Spleen (tissue), 11 donors: Measurements from ENCODE around the gene CAMKV. TPM values are rescaled to one million over a fixed set of nuclear protein-coding genes. Genes with fewer than 3 reads are reported as not detected.

Experiments
- DNase-seq: peaks from one replicate; pipeline ENCODE4 v3.0.0-alpha.2; 2020
- H3K27ac ChIP-seq, 8 donors: fragments of 200-600 bp; sonication (generic) in 7 of 8; 1 replicate in 4 of 8; 2 replicates in 4 of 8; pipeline versions ENCODE4 v1.5.0 to v1.8.0; 2016 to 2021; ENCODE audit warnings: inconsistent platforms in 4 of 8, mild to moderate bottlenecking in 4 of 8, moderate library complexity in 1 of 8
- H3K27me3 ChIP-seq, 7 donors: fragments of 200-600 bp; sonication (generic) in 6 of 7; replicated peaks in 1 of 7; 1 replicate in 4 of 7; 2 replicates in 3 of 7; pipeline versions ENCODE4 v1.5.0 to v1.8.0; 2016 to 2021; ENCODE audit warnings: inconsistent platforms in 3 of 7, mild to moderate bottlenecking in 1 of 7
- H3K36me3 ChIP-seq, 6 donors: fragments of 200-600 bp; sonication (generic) in 5 of 6; 1 replicate in 4 of 6; 2 replicates in 2 of 6; pipeline versions ENCODE4 v1.5.0 to v1.8.0; 2016 to 2021; ENCODE audit warnings: inconsistent platforms in 2 of 6
- H3K4me1 ChIP-seq, 6 donors: fragments of 200-600 bp; sonication (generic) in 5 of 6; 1 replicate in 3 of 6; 2 replicates in 3 of 6; pipeline versions ENCODE4 v1.5.0 to v1.8.0; 2016 to 2021; ENCODE audit warnings: inconsistent platforms in 3 of 6
- H3K4me3 ChIP-seq, 8 donors: fragments of 200-600 bp; sonication (generic) in 7 of 8; 1 replicate in 4 of 8; 2 replicates in 4 of 8; pipeline versions ENCODE4 v1.5.0 to v1.8.0; 2016 to 2021; ENCODE audit warnings: inconsistent platforms in 4 of 8, mild to moderate bottlenecking in 4 of 8, moderate library complexity in 2 of 8
- H3K9me3 ChIP-seq, 8 donors: fragments of 200-600 bp; sonication (generic) in 7 of 8; 1 replicate in 4 of 8; 2 replicates in 4 of 8; pipeline versions ENCODE4 v1.5.0 to v1.8.0; 2016 to 2021; ENCODE audit warnings: inconsistent platforms in 4 of 8
- POLR2A ChIP-seq, 3 donors: fragments of 450-650 bp; IDR thresholded peaks; one replicate each; pipeline ENCODE4 v1.5.1; 2017; ENCODE audit warnings: antibody characterized with exemption in 3 of 3, mild to moderate bottlenecking in 1 of 3
- POLR2AphosphoS5 ChIP-seq, 3 donors: sonication (generic); formaldehyde crosslinking; IDR thresholded peaks; one replicate each; pipeline ENCODE4 v1.5.1; 2017; ENCODE audit warnings: antibody characterized with exemption in 3 of 3
- WGBS, 5 donors: extraction: QIAGEN DNeasy Blood & Tissue Kit in 3 of 5; methylation state at CpG; one replicate each; pipeline versions ENCODE4 v1.1.5 to v1.1.7; 2013 to 2018; 5-methylcytosine and 5-hydroxymethylcytosine counted together
- intact Hi-C: fragments of 100-400 bp; cut with DNase I; formaldehyde crosslinking; loops from one replicate; pipeline ENCODE4 v1.15.0; 2023; ENCODE audit warnings: low total_unique reads
- polyA plus RNA-seq, 3 donors: library from polyadenylated mRNA; stranded (reverse); fragments of 200-250 nt; gene quantifications; one replicate each; pipeline ENCODE4 v1.2.1, GENCODE V29; 2013
- total RNA-seq, 7 donors: library from RNA; depleted of rRNA in 3 of 7; stranded (reverse); fragments of >200 nt in 3 of 7; fragmentation: NEBNext Ultra II Directional in 4 of 7; extraction: Animal tissue kit (Norgen Biotek cat#: 25700) in 4 of 7; gene quantifications; one replicate each; pipeline versions ENCODE4 v1.1.0 to v1.2.1, GENCODE V29; 2016 to 2021
- TF ChIP-seq, protein P1 (sequence below), 11 experiments: fragments of 200-600 bp in 7 of 11; fragments of 450-650 bp in 4 of 11; sonication (generic) in 4 of 11; IDR thresholded peaks in 8 of 11; conservative IDR thresholded peaks in 3 of 11; 1 replicate in 7 of 11; 2 replicates in 4 of 11; pipeline versions ENCODE4 v1.4.0 to v1.8.0; 2016 to 2021; ENCODE audit warnings: antibody characterized with exemption in 11 of 11, inconsistent platforms in 4 of 11, mild to moderate bottlenecking in 1 of 11
- donor health status: healthy with polysubstance abuse.
- donor health status: DM: no; HTN: no; CAD: no; lungs with moderate emphysema.
- donor health status: DM: no; HTN: no; CAD: no.
- donor health status: Bipolar disorder and iron deficiency.
- donor health status: healthy.
- donor health status: DM: no; HTN: no; CAD: no.
- donor health status: DM: yes; HTN: yes; CAD: no.

CAMKV gene
- total and polyA plus RNA-seq, 10 donors = not detected

DNA sequence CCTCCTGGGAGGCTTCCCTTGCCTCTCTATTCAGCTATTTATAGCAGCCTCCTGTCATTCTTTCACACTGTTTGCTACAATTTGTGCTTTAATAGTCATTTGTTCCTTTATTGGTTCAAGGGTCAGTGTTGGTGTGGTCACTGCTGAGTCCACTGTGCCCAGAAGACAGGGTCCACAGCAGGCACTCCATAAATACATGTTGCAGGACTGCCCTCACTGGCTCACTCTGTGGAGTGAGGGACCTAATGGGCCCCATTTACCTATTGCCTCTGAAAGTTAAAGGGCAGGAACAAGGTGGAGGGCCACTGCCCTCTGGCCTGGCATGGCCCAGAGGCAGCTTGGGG lies 17.2 kb upstream of the CAMKV start:
- DNase-seq = no peak
- Histone ChIP-seq H3K9me3 (no peaks in the 10 kb centered on the region), H3K4me3 (no peak overlapping the region), H3K36me3 (no peaks in the 10 kb centered on the region), H3K4me1 (no peaks in the 10 kb centered on the region), H3K27me3 (no peaks in the 10 kb centered on the region), H3K27ac (no peak overlapping the region)
- intact Hi-C loops = no loop called here
- TF ChIP-seq, protein P1, sequence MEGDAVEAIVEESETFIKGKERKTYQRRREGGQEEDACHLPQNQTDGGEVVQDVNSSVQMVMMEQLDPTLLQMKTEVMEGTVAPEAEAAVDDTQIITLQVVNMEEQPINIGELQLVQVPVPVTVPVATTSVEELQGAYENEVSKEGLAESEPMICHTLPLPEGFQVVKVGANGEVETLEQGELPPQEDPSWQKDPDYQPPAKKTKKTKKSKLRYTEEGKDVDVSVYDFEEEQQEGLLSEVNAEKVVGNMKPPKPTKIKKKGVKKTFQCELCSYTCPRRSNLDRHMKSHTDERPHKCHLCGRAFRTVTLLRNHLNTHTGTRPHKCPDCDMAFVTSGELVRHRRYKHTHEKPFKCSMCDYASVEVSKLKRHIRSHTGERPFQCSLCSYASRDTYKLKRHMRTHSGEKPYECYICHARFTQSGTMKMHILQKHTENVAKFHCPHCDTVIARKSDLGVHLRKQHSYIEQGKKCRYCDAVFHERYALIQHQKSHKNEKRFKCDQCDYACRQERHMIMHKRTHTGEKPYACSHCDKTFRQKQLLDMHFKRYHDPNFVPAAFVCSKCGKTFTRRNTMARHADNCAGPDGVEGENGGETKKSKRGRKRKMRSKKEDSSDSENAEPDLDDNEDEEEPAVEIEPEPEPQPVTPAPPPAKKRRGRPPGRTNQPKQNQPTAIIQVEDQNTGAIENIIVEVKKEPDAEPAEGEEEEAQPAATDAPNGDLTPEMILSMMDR (IDR thresholded peaks at IDR 0.05 in 8 of 11, conservative IDR thresholded peaks at IDR 0.05 in 3 of 11) = no peak
- TF ChIP-seq POLR2AphosphoS5 (IDR thresholded peaks at IDR 0.05) = no peak
- TF ChIP-seq POLR2A (IDR thresholded peaks at IDR 0.05) = no peak

DNA sequence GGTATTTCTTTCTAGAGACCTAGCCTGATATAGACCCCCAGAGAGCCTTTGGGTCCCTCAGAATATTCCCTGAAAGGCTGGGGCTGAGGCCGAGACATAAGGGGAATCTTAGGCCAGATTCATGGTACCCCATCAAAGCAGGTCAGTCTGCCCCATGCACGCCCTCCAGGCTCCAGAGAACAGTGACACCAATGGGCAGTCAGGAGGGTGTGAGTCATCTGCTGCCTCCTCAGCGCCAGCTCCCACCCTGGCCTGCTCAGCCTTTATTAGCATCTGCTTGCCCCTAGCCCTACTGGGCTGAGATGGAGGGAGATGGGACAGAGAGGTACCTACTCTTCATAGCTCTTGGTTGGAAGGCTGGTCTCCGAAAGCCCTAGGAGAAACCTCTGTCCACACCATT lies 14.3 kb upstream of the CAMKV start:
- intact Hi-C loops = no loop called here
- no peak for DNase-seq

DNA sequence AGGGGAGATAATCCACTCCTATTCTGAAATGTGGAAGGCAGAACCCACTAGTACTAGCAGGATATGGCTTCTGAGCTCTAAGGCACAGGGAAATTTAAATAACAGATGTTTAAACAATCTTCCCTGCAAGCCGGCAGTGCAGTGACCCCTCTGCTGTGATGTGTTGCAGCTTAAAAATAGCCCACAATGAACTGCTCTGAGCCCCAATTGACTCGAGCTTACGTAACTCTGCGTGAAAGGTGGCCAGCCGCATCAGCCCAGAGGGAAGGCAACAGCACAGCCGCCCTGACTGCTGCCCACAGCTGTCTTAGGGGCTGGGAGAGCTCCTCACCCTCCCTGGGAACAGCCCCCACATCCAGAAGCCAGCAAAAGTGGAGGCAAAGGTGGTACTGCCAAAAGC lies 12.5 kb upstream of the CAMKV start:
- intact Hi-C loops = no loop called here
- 29 to 47% (median 31%) methylated on average over 6 of the region's 6 CpGs for whole genome bisulfite sequencing, 5 donors

More for the DNA sequence above, 14.3 kb upstream of the CAMKV start:
- WGBS, 5 donors = 84 to 96% (median 92%) methylated on average over 3 to 4 of the region's 4 CpGs
- no peak overlapping the region for H3K27ac ChIP-seq
- H3K4me3 ChIP-seq = no peak overlapping the region
- no peaks in the 10 kb centered on the region for H3K4me1 ChIP-seq
- H3K36me3 ChIP-seq = no peaks in the 10 kb centered on the region
- TF ChIP-seq, protein P1 (IDR thresholded peaks at IDR 0.05 in 8 of 11, conservative IDR thresholded peaks at IDR 0.05 in 3 of 11) = no peak
- TF ChIP-seq POLR2AphosphoS5 (IDR thresholded peaks at IDR 0.05) (no peak), POLR2A (IDR thresholded peaks at IDR 0.05) (no peak)
- H3K27me3 ChIP-seq = peaks cover 0 to 12% (median 0%) of the 10 kb centered on the region in 7 donors
- H3K9me3 ChIP-seq = no peaks in the 10 kb centered on the region

DNA sequence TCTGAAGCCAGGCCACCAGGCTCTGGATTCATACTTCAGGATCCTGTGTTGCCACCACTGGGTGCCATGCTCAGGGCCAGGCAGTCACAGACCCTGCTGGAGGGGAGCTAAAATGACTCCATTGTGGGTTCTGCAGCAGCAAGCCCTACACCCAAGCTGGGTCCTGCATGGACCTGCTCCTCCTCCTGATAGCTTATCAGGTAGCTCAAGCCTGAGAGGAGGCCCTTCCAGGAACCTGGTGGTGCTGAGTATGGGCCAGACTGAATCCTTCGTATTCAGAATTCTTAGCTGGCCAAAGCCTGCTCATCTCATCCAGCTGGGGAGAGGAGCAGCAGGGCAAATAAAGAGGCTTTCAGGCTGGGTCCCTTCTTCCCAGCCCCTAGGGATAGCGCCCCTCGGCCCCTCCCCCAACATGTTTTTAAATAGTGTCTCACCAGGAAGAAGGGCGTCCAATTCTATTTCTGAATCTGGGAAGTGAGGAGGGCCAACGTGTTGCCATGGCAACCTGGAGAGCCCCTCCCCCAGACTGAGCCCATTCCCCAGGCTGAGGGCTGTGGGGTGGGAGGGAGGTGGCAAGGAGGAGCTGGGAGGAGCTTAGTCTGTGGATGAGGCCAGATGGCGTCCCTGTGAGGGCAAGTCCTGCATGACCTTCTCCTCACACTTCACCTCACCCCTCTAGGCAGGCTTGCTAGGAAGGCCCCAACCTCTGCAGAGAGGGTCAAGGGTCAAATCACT lies 11.0 kb upstream of the CAMKV start:
- 45 to 53% (median 47%) methylated on average over 5 to 6 of the region's 6 CpGs for WGBS, 5 donors
- H3K4me3 ChIP-seq = no peak overlapping the region
- H3K27me3 ChIP-seq = peaks cover 0 to 12% (median 0%) of the 10 kb centered on the region in 7 donors
- H3K27ac ChIP-seq = no peak overlapping the region
- intact Hi-C loops = no loop called here
- no peaks in the 10 kb centered on the region for H3K9me3 ChIP-seq
- TF ChIP-seq POLR2A (IDR thresholded peaks at IDR 0.05) (no peak), POLR2AphosphoS5 (IDR thresholded peaks at IDR 0.05) (no peak)
- TF ChIP-seq, protein P1 (IDR thresholded peaks at IDR 0.05 in 8 of 11, conservative IDR thresholded peaks at IDR 0.05 in 3 of 11) = no peak
- no peaks in the 10 kb centered on the region for H3K4me1 ChIP-seq
- H3K36me3 ChIP-seq = no peaks in the 10 kb centered on the region
- no peak for DNase-seq

More for the DNA sequence above, 12.5 kb upstream of the CAMKV start:
- H3K4me3 ChIP-seq = no peak overlapping the region
- TF ChIP-seq POLR2A (IDR thresholded peaks at IDR 0.05) (no peak), POLR2AphosphoS5 (IDR thresholded peaks at IDR 0.05) (no peak)
- TF ChIP-seq, protein P1 (IDR thresholded peaks at IDR 0.05 in 8 of 11, conservative IDR thresholded peaks at IDR 0.05 in 3 of 11) = no peak
- no peak for DNase-seq
- H3K27me3 ChIP-seq = peaks cover 0 to 12% (median 0%) of the 10 kb centered on the region in 7 donors
- no peak overlapping the region for H3K27ac ChIP-seq
- no peaks in the 10 kb centered on the region for H3K4me1 ChIP-seq
- H3K9me3 ChIP-seq = no peaks in the 10 kb centered on the region
- H3K36me3 ChIP-seq = no peaks in the 10 kb centered on the region
